Renal cortical epithelial cell (primary cell): ENCODE data around the gene TRAK1. TPM values are rescaled to one million over a fixed set of nuclear protein-coding genes. Genes with fewer than 3 reads are reported as not detected.

Experiments
- DNase-seq: peaks from one replicate; pipeline ENCODE4 v3.0.0-alpha.2; 2011; ENCODE audit warnings: low read depth
- total RNA-seq: library from RNA; depleted of rRNA; stranded (reverse); fragments of >200 nt; gene quantifications from 2 replicates; pipeline ENCODE4 v1.2.3, GENCODE V29; 2014

TRAK1 gene
- total RNA-seq, 1 donor from 2014 or later = 84.4 TPM

DNA sequence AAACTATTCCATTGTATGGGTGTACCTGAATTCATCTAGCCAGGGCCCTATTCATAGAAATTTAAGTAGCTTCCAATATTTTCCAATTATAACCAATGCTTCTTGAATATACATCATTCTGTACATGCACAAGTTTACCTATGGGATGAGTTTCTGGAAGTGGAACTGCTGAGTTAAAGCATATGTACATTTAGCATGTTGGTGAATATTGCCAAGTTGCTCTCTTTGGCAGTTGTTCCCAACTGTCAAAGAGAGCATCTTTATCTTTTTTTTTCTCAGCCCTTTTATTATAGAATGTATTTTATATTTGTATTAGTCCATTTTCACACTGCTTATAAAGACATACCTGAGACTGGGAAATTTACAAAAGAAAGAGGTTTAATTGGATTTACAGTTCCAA, 183.1 kb downstream of the TRAK1 start:
- no peak for DNase-seq

DNA sequence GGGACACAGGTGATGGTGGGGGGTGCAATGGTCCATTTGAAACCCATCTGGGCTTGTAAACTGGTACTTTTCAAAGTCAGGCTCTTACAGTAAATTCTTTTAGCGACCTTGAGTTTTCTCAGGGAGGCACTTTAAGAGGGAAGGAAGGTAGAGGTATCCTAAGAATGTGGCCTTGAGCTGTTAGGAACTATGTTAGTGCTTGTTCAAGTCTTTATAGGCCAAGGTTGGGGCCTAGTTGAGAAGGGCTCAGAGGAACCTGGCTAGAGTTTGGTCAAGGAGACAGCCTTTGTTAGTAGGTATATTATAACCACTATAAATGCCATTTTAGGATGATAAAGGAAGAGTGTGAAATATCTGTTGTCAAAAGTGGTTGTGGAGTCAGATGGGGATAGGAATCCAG, 184.1 kb downstream of the TRAK1 start:
- no peak for DNase-seq

Other genes starting within 250 kb of the TRAK1 start
- gene ULK4, start 129.3 kb upstream of the TRAK1 start, total RNA-seq = 16.8 and 20.5 TPM in 2 replicates
- gene CCK, start 174.8 kb downstream of the TRAK1 start, total RNA-seq = 0.69 and 7.6 TPM in 2 replicates